ENCODE results near the gene SPOCK3. TPM values are rescaled to one million over a fixed set of nuclear protein-coding genes. Genes with fewer than 3 reads are reported as not detected.

Gene SPOCK3
- total and polyA plus RNA-seq, 11 donors: 0.06 to 3.0 (median 1.1) TPM; not detected in 1

GRCh38 chr4:167111622-167112021 is 122.7 kb downstream of the SPOCK3 start:
- 68 to 82% (median 77%) methylated on average over 1 of the region's 1 CpG for WGBS, 4 donors
- DNase-seq: no peak
- ATAC-seq: no peak
- Histone ChIP-seq H3K27me3 (no peaks in the 10 kb centered on the region), H3K36me3 (no peaks in the 10 kb centered on the region), H3K4me3 (no peak overlapping the region), H3K4me1 (peaks cover 0 to 6% (median 0%) of the 10 kb centered on the region in 12 donors), H3K27ac (no peak overlapping the region), H3K9me3 (no peaks in the 10 kb centered on the region)
- intact Hi-C loops (cut with DNase I): no loop called here
- no peak for TF ChIP-seq POLR2A (IDR thresholded peaks at IDR 0.05)
- TF ChIP-seq CTCF (IDR thresholded peaks at IDR 0.05): no peak

GRCh38 chr4:167111092-167111491 is 123.2 kb downstream of the SPOCK3 start:
- H3K27ac ChIP-seq: no peak overlapping the region
- intact Hi-C loops (cut with DNase I): no loop called here
- H3K36me3 ChIP-seq: no peaks in the 10 kb centered on the region
- DNase-seq: no peak
- no peaks in the 10 kb centered on the region for H3K9me3 ChIP-seq
- ATAC-seq: no peak
- WGBS, 4 donors: 72 to 94% (median 93%) methylated on average over 2 of the region's 2 CpGs
- no peak for TF ChIP-seq CTCF (IDR thresholded peaks at IDR 0.05)
- no peak for TF ChIP-seq POLR2A (IDR thresholded peaks at IDR 0.05)
- no peak overlapping the region for H3K4me3 ChIP-seq
- no peaks in the 10 kb centered on the region for H3K27me3 ChIP-seq
- peaks cover 0 to 6% (median 0%) of the 10 kb centered on the region in 12 donors for H3K4me1 ChIP-seq

GRCh38 chr4:167109859-167110258 is 124.4 kb downstream of the SPOCK3 start:
- Histone ChIP-seq H3K4me1 (peaks cover 0 to 5% (median 0%) of the 10 kb centered on the region in 12 donors), H3K4me3 (no peak overlapping the region), H3K27ac (no peak overlapping the region), H3K9me3 (no peaks in the 10 kb centered on the region), H3K27me3 (no peaks in the 10 kb centered on the region), H3K36me3 (no peaks in the 10 kb centered on the region)
- intact Hi-C loops (cut with DNase I): no loop called here
- ATAC-seq (no peak), DNase-seq (no peak)
- WGBS, 4 donors: 79 to 87% (median 84%) methylated on average over 3 of the region's 3 CpGs
- TF ChIP-seq CTCF (IDR thresholded peaks at IDR 0.05): no peak
- TF ChIP-seq POLR2A (IDR thresholded peaks at IDR 0.05): no peak

- no peak overlapping the region for H3K27ac ChIP-seq
- H3K4me3 ChIP-seq: no peak overlapping the region
- ATAC-seq: no peak
- H3K27me3 ChIP-seq: no peaks in the 10 kb centered on the region
- no peaks in the 10 kb centered on the region for H3K36me3 ChIP-seq
- H3K4me1 ChIP-seq: peaks cover 0 to 2% (median 0%) of the 10 kb centered on the region in 12 donors
- no peak for DNase-seq
- intact Hi-C loops (cut with DNase I): no loop called here
- H3K9me3 ChIP-seq: peaks cover 0 to 8% (median 0%) of the 10 kb centered on the region in 12 donors
- TF ChIP-seq CTCF (IDR thresholded peaks at IDR 0.05): no peak
- no peak for TF ChIP-seq POLR2A (IDR thresholded peaks at IDR 0.05)
These were observed 128.4 kb downstream of the SPOCK3 start for GRCh38 chr4:167105857-167106256.
